Keratinocyte (primary cell): ENCODE results near the gene SAMD10.

ENCODE experiments used
- EZH2 ChIP-seq: IDR thresholded peaks from one replicate; pipeline ENCODE4 v1.6.1; 2012; ENCODE audit warnings: inconsistent platforms, mild to moderate bottlenecking, low read length, moderate library complexity
- TF ChIP-seq, protein P1 (sequence below), 3 experiments: IDR thresholded peaks in 1 of 3; conservative IDR thresholded peaks in 1 of 3; optimal IDR thresholded peaks in 1 of 3; 2 replicates in 2 of 3; 3 replicates in 1 of 3; pipeline versions ENCODE3 to v1.5.1; 2011; ENCODE audit warnings: low read length in 3 of 3, mild to moderate bottlenecking in 3 of 3, moderate library complexity in 2 of 3, control low read depth in 1 of 3, inconsistent platforms in 1 of 3; ENCODE audit not compliant: insufficient read depth in 2 of 3; ENCODE audit errors: extremely low read depth in 1 of 3

DNA sequence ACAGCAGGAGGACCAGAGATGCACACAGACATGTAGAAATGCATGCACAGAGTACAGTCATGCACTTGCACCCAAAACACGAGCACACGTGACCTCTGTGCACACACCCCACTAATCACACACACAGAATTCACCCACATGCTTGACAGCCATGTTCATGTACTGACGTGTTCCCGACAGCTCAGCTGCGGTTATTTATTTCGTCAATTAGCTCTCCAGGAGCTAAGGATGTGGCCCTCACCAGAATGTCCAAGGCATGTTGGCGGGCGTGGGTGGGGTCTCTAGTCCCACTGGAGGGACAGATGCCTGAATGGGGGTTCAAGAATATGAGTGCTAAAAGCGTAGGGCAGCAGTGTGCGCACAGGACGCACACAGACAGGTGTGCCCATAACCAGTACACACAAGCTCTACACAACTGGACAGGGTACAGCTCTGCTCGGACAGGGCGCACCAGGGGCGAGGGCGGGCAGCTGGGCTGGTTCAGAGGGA lies 919 bp upstream of the SAMD10 start:
- TF ChIP-seq, protein P1, sequence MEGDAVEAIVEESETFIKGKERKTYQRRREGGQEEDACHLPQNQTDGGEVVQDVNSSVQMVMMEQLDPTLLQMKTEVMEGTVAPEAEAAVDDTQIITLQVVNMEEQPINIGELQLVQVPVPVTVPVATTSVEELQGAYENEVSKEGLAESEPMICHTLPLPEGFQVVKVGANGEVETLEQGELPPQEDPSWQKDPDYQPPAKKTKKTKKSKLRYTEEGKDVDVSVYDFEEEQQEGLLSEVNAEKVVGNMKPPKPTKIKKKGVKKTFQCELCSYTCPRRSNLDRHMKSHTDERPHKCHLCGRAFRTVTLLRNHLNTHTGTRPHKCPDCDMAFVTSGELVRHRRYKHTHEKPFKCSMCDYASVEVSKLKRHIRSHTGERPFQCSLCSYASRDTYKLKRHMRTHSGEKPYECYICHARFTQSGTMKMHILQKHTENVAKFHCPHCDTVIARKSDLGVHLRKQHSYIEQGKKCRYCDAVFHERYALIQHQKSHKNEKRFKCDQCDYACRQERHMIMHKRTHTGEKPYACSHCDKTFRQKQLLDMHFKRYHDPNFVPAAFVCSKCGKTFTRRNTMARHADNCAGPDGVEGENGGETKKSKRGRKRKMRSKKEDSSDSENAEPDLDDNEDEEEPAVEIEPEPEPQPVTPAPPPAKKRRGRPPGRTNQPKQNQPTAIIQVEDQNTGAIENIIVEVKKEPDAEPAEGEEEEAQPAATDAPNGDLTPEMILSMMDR (optimal IDR thresholded peaks at IDR 0.05 in 1 of 3, IDR thresholded peaks at IDR 0.05 in 1 of 3, conservative IDR thresholded peaks at IDR 0.05 in 1 of 3; ENCODE audit: extremely low read depth in 1 of 3, insufficient read depth in 2 of 3, low read length in 3 of 3): no peak
- TF ChIP-seq EZH2: no peak
